PC-3 (cell line): ENCODE results near the gene GALR2. TPM values are rescaled to one million over a fixed set of nuclear protein-coding genes. Genes with fewer than 3 reads are reported as not detected.

ENCODE experiments used
- ATAC-seq: fragments of 200-7000 bp; cut with Tn5 transposase; 2 replicates; pipeline ENCODE4 v1.9.1; 2020; ENCODE audit warnings: mild to moderate bottlenecking, moderate library complexity
- BruUV-seq: library from RNA; stranded (reverse); fragments of 400-500 nt; replicated peaks from 2 replicates; lab custom pipeline; 2021; lab: Mats Ljungman, UMichigan
- CTCF ChIA-PET: fragments of 300-600 bp; sonication (Branson Sonifier 250); formaldehyde crosslinking; loops from one replicate; lab custom pipeline; 2022; ENCODE audit warnings: antibody characterized with exemption; lab: Charles Lee
- POLR2A ChIA-PET: fragments of 300-600 bp; sonication (Branson Sonifier 250); formaldehyde crosslinking; loops from one replicate; lab custom pipeline; 2022; ENCODE audit warnings: antibody characterized with exemption; ENCODE audit not compliant: unreplicated experiment; lab: Charles Lee
- DNase-seq: peaks from one replicate; pipeline ENCODE4 v3.0.0-alpha.2; 2015
- H2AFZ ChIP-seq: fragments of 300-600 bp; sonication (generic); 2 replicates; pipeline ENCODE4 v1.6.0; 2016; ENCODE audit warnings: antibody characterized with exemption, low read length
- H3F3A ChIP-seq: fragments of 300-600 bp; sonication (generic); one replicate; pipeline ENCODE4 v1.6.0; 2017; ENCODE audit warnings: antibody characterized with exemption, low read length, control low read depth, mild to moderate bottlenecking; ENCODE audit not compliant: unreplicated experiment
- H3K27ac ChIP-seq: fragments of 300-600 bp; sonication (generic); 2 replicates; pipeline ENCODE4 v1.5.1; 2016; ENCODE audit warnings: mild to moderate bottlenecking, low read length
- H3K27me3 ChIP-seq: fragments of 300-600 bp; sonication (generic); 2 replicates; pipeline ENCODE4 v1.6.1; 2016; ENCODE audit warnings: low read length, mixed read lengths
- H3K36me3 ChIP-seq: fragments of 300-600 bp; sonication (generic); 2 replicates; pipeline ENCODE4 v1.6.1; 2016; ENCODE audit warnings: low read depth, mixed run types, low read length, mixed read lengths
- H3K4me1 ChIP-seq: fragments of 300-600 bp; sonication (generic); 2 replicates; pipeline ENCODE4 v1.5.1; 2016; ENCODE audit warnings: low read length; ENCODE audit not compliant: insufficient read depth
- H3K4me2 ChIP-seq: fragments of 300-600 bp; sonication (generic); 2 replicates; pipeline ENCODE4 v1.6.0; 2016; ENCODE audit warnings: low read length
- H3K4me3 ChIP-seq: fragments of 300-600 bp; sonication (generic); 2 replicates; pipeline ENCODE4 v1.5.1; 2016; ENCODE audit warnings: mild to moderate bottlenecking, low read length, mixed read lengths
- H3K79me2 ChIP-seq: fragments of 300-600 bp; sonication (generic); 2 replicates; pipeline ENCODE4 v1.6.1; 2017; ENCODE audit warnings: low read length, mixed read lengths
- H3K9ac ChIP-seq: fragments of 300-600 bp; sonication (generic); 2 replicates; pipeline ENCODE4 v1.6.0; 2016; ENCODE audit warnings: mild to moderate bottlenecking, low read length
- H3K9me2 ChIP-seq: fragments of 300-600 bp; sonication (generic); replicated peaks from 2 replicates; pipeline ENCODE4 v1.6.1; 2016; ENCODE audit warnings: mixed run types, low read length, mixed read lengths
- H3K9me3 ChIP-seq: fragments of 300-600 bp; sonication (generic); 2 replicates; pipeline ENCODE4 v1.6.1; 2016; ENCODE audit warnings: low read length, mixed read lengths
- H4K20me1 ChIP-seq: fragments of 300-600 bp; sonication (generic); 2 replicates; pipeline ENCODE4 v1.6.1; 2016; ENCODE audit warnings: low read length, mixed read lengths
- CTCF ChIP-seq: fragments of 300-600 bp; sonication (generic); conservative IDR thresholded peaks from 2 replicates; pipeline ENCODE4 v1.5.1; 2017; ENCODE audit warnings: antibody characterized with exemption, low read depth, mild to moderate bottlenecking, low read length
- EZH2 ChIP-seq: fragments of 300-600 bp; sonication (generic); IDR thresholded peaks from one replicate; pipeline ENCODE4 v1.6.1; 2017; ENCODE audit warnings: antibody characterized with exemption, mild to moderate bottlenecking, low read length; ENCODE audit not compliant: unreplicated experiment
- EZH2phosphoT487 ChIP-seq: fragments of 300-600 bp; sonication (generic); IDR thresholded peaks from 2 replicates; pipeline ENCODE4 v1.6.1; 2018; ENCODE audit warnings: mild to moderate bottlenecking, antibody characterized with exemption, low read length, borderline replicate concordance
- intact Hi-C: fragments of 100-400 bp; cut with micrococcal nuclease; formaldehyde crosslinking; loops from 2 replicates; pipeline ENCODE4 v1.9.0; 2023
- total RNA-seq: library from RNA; depleted of rRNA; stranded (reverse); fragments of >200 nt; gene quantifications from 2 replicates; pipeline ENCODE4 v1.2.3, GENCODE V29; 2014

Gene GALR2
- total RNA-seq, 1 experiment from 2014 or later: 0.69 TPM

GRCh38 chr17:76089680-76090516, 15.3 kb downstream of the GALR2 start:
- ChIA-PET POLR2A (no interaction called here), CTCF (no interaction called here)
- no peak overlapping the region for H3K9ac ChIP-seq
- H3K4me3 ChIP-seq: no peak overlapping the region
- H3K4me1 ChIP-seq: no peaks in the 10 kb centered on the region
- H3K9me3 ChIP-seq: no peaks in the 10 kb centered on the region
- no peak overlapping the region for H3K4me2 ChIP-seq
- BruUV-seq: no TSS peak
- intact Hi-C loops: no loop called here
- DNase-seq (no peak), ATAC-seq (no peak)
- no peak for TF ChIP-seq CTCF
- no peak for TF ChIP-seq EZH2
- no peak for TF ChIP-seq EZH2phosphoT487
- H2AFZ ChIP-seq: no peak overlapping the region
- no peaks in the 10 kb centered on the region for H3K9me2 ChIP-seq
- H3K27ac ChIP-seq: no peak overlapping the region
- no peaks in the 10 kb centered on the region for H3K79me2 ChIP-seq
- H3F3A ChIP-seq: no peaks in the 10 kb centered on the region
- H3K27me3 ChIP-seq: no peaks in the 10 kb centered on the region
- H3K36me3 ChIP-seq: peaks cover 67% of the 10 kb centered on the region
- H4K20me1 ChIP-seq: no peaks in the 10 kb centered on the region

- Histone ChIP-seq H3K9me2 (no peaks in the 10 kb centered on the region), H3K4me3 (no peak overlapping the region), H3K4me1 (no peaks in the 10 kb centered on the region), H2AFZ (no peak overlapping the region), H3K4me2 (no peak overlapping the region), H3K27ac (no peak overlapping the region), H4K20me1 (no peaks in the 10 kb centered on the region), H3K27me3 (no peaks in the 10 kb centered on the region), H3K9ac (no peak overlapping the region), H3K36me3 (peaks cover 65% of the 10 kb centered on the region), H3F3A (no peaks in the 10 kb centered on the region), H3K9me3 (no peaks in the 10 kb centered on the region), H3K79me2 (no peaks in the 10 kb centered on the region)
- ChIA-PET CTCF (no interaction called here), POLR2A (no interaction called here)
- no TSS peak for BruUV-seq
- no peak for DNase-seq
- no peak for TF ChIP-seq CTCF
- intact Hi-C loops: no loop called here
- no peak for ATAC-seq
These were observed 16.0 kb downstream of the GALR2 start for GRCh38 chr17:76090517-76091129.
